Smooth muscle cell (in vitro differentiated cells): ENCODE data around the gene ANKRD13D. TPM values are rescaled to one million over a fixed set of nuclear protein-coding genes. Genes with fewer than 3 reads are reported as not detected.
"Not testable (repeated sequence)": the region's sequence is repeated elsewhere in the genome, so short reads cannot be mapped to it uniquely, and the experiment has no call there.

Experiments
- DNase-seq: peaks from one replicate; lab custom pipeline; 2025; ENCODE audit not compliant: unreplicated experiment; lab: John Stamatoyannopoulos, UW
- H2AFZ ChIP-seq: fragments of 200-600 bp; sonication (generic); 2 replicates; pipeline ENCODE4 v1.6.0; 2016; ENCODE audit warnings: antibody characterized with exemption, low read depth, mild to moderate bottlenecking
- H3F3A ChIP-seq: fragments of 200-600 bp; sonication (generic); 2 replicates; pipeline ENCODE4 v1.6.0; 2017; ENCODE audit warnings: antibody characterized with exemption, low read depth
- H3K27ac ChIP-seq: fragments of 200-600 bp; sonication (generic); 2 replicates; pipeline ENCODE4 v1.5.1; 2016; ENCODE audit warnings: low read depth, mild to moderate bottlenecking
- H3K27me3 ChIP-seq: fragments of 200-600 bp; sonication (generic); 2 replicates; pipeline ENCODE4 v1.6.1; 2016; ENCODE audit warnings: low read depth, mild to moderate bottlenecking
- H3K36me3 ChIP-seq: fragments of 200-600 bp; sonication (generic); 2 replicates; pipeline ENCODE4 v1.5.1; 2016; ENCODE audit warnings: low read depth
- H3K4me1 ChIP-seq: fragments of 200-600 bp; sonication (generic); 2 replicates; pipeline ENCODE4 v1.5.1; 2016; ENCODE audit warnings: low read depth
- H3K4me2 ChIP-seq: fragments of 200-600 bp; sonication (generic); 2 replicates; pipeline ENCODE4 v1.6.0; 2016; ENCODE audit warnings: mild to moderate bottlenecking
- H3K4me3 ChIP-seq: fragments of 200-600 bp; sonication (generic); 2 replicates; pipeline ENCODE4 v1.5.1; 2016; ENCODE audit warnings: mild to moderate bottlenecking
- H3K79me2 ChIP-seq: fragments of 200-600 bp; sonication (generic); 2 replicates; pipeline ENCODE4 v1.6.0; 2016; ENCODE audit warnings: low read depth, mild to moderate bottlenecking
- H3K9ac ChIP-seq: fragments of 200-600 bp; sonication (generic); 2 replicates; pipeline ENCODE4 v1.6.0; 2016; ENCODE audit warnings: low read depth
- H3K9me3 ChIP-seq: fragments of 200-600 bp; sonication (generic); replicated peaks from 2 replicates; pipeline ENCODE4 v1.5.1; 2016; ENCODE audit warnings: low read depth
- H4K20me1 ChIP-seq: fragments of 200-600 bp; sonication (generic); 2 replicates; pipeline ENCODE4 v1.6.0; 2016; ENCODE audit warnings: low read depth
- WGBS: methylation state at CpG from one replicate; pipeline ENCODE4 v1.1.7; 2016; ENCODE audit warnings: low lambda C conversion rate; 5-methylcytosine and 5-hydroxymethylcytosine counted together
- polyA plus RNA-seq: library from polyadenylated mRNA; unstranded; fragments of >200 nt; fragmentation: Nextera tagmentation; extraction: Ambion mirVana; gene quantifications from 2 replicates; pipeline ENCODE4 v1.2.1, GENCODE V29; 2016
- total RNA-seq: library from RNA; depleted of rRNA; stranded (reverse); fragments of >200 nt; gene quantifications from 2 replicates; pipeline ENCODE4 v1.2.3, GENCODE V29; 2014
- TF ChIP-seq, protein P1 (sequence below): fragments of 200-600 bp; sonication (generic); IDR thresholded peaks from 2 replicates; pipeline ENCODE4 v1.5.1; 2017; ENCODE audit warnings: borderline replicate concordance, mild to moderate bottlenecking, antibody characterized with exemption; ENCODE audit not compliant: insufficient read depth, poor library complexity, severe bottlenecking

ANKRD13D gene
- total and polyA plus RNA-seq, 2 experiments from 2014 or later, result 34.7 to 52.0 TPM

GRCh38 chr11:67256477-67257135, 32.5 kb upstream of the ANKRD13D start:
- Histone ChIP-seq H3K4me2 (no peak overlapping the region), H3K27me3 (no peaks in the 10 kb centered on the region), H2AFZ (no peak overlapping the region), H3K79me2 (no peaks in the 10 kb centered on the region), H3K36me3 (peaks cover 9% of the 10 kb centered on the region), H3K9me3 (no peaks in the 10 kb centered on the region), H3K4me3 (no peak overlapping the region), H4K20me1 (peaks cover 16% of the 10 kb centered on the region), H3F3A (peaks cover 11% of the 10 kb centered on the region), H3K9ac (no peak overlapping the region), H3K4me1 (no peaks in the 10 kb centered on the region), H3K27ac (no peak overlapping the region)
- TF ChIP-seq, protein P1, sequence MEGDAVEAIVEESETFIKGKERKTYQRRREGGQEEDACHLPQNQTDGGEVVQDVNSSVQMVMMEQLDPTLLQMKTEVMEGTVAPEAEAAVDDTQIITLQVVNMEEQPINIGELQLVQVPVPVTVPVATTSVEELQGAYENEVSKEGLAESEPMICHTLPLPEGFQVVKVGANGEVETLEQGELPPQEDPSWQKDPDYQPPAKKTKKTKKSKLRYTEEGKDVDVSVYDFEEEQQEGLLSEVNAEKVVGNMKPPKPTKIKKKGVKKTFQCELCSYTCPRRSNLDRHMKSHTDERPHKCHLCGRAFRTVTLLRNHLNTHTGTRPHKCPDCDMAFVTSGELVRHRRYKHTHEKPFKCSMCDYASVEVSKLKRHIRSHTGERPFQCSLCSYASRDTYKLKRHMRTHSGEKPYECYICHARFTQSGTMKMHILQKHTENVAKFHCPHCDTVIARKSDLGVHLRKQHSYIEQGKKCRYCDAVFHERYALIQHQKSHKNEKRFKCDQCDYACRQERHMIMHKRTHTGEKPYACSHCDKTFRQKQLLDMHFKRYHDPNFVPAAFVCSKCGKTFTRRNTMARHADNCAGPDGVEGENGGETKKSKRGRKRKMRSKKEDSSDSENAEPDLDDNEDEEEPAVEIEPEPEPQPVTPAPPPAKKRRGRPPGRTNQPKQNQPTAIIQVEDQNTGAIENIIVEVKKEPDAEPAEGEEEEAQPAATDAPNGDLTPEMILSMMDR, result no peak
- DNase-seq, result no peak
- 93% methylated on average over 5 of the region's 5 CpGs for WGBS

GRCh38 chr11:67260406-67260805, 28.7 kb upstream of the ANKRD13D start:
- Histone ChIP-seq H3F3A (peaks cover 12% of the 10 kb centered on the region), H2AFZ (no peak overlapping the region), H3K4me3 (no peak overlapping the region), H3K27me3 (no peaks in the 10 kb centered on the region), H3K9ac (no peak overlapping the region), H3K79me2 (no peaks in the 10 kb centered on the region), H3K27ac (no peak overlapping the region), H3K4me2 (no peak overlapping the region), H3K4me1 (no peaks in the 10 kb centered on the region), H3K36me3 (no peaks in the 10 kb centered on the region), H4K20me1 (peaks cover 8% of the 10 kb centered on the region), H3K9me3 (no peaks in the 10 kb centered on the region)
- WGBS, result 96% methylated on average over 6 of the region's 6 CpGs
- TF ChIP-seq, protein P1, result no peak
- no peak for DNase-seq

DNA sequence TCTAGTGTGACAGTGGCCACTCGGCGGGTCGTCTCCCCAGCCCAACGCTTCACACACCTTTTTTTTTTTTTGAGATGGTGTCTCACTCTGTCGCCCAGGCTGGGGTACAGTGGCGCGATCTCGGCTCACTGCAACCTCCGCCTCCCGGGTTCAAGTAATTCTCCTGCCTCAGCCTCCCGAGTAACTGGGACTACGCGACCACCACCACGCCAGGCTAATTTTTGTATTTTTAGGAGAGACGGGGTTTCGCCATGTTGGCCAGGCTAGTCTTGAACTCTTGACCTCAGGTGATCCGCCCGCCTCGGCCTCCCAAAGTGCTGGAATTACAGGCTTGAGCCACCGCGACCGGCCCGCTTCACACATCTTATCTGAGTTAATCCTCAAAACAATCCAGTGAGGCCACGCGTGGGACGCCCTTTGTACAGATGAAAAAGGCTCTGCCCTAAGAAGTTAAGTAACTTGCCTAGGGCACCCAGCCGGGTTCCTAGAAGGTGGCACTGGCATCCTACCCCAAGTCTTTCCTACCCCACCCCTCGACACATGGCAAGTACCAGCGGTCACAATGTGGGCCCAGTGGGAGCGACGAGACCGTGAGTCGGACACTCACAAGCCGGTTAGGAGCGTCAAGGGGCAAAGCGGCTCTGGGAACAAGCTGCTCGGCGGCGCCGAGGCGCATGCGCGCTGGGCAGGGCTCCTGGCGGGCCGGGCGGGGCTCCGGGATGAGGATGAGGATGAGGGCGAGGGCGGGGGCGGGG, 28.0 kb upstream of the ANKRD13D start:
- not testable (repeated sequence) for H3K4me1 ChIP-seq, H4K20me1 ChIP-seq, H3K9me3 ChIP-seq, H3K79me2 ChIP-seq, H2AFZ ChIP-seq, H3K27me3 ChIP-seq, H3K9ac ChIP-seq, H3K27ac ChIP-seq, H3K36me3 ChIP-seq
- 36% methylated on average over 50 of the region's 50 CpGs for WGBS
- Histone ChIP-seq H3F3A (peaks cover 12% of the 10 kb centered on the region), H3K4me2 (peak overlapping the region; percentile 87), H3K4me3 (peak overlapping the region; percentile 46)
- peak; percentile 29 for DNase-seq

GRCh38 chr11:67261640-67261945, 27.5 kb upstream of the ANKRD13D start:
- H3K27ac ChIP-seq, result no peak overlapping the region
- no peak overlapping the region for H2AFZ ChIP-seq
- H3K79me2 ChIP-seq, result peaks cover 6% of the 10 kb centered on the region
- peaks cover 12% of the 10 kb centered on the region for H3F3A ChIP-seq
- no peaks in the 10 kb centered on the region for H3K9me3 ChIP-seq
- H4K20me1 ChIP-seq, result no peaks in the 10 kb centered on the region
- H3K9ac ChIP-seq, result no peak overlapping the region
- TF ChIP-seq, protein P1, result no peak
- H3K4me2 ChIP-seq, result peak overlapping the region; percentile 87
- H3K27me3 ChIP-seq, result no peaks in the 10 kb centered on the region
- H3K4me3 ChIP-seq, result peak overlapping the region; percentile 46
- H3K4me1 ChIP-seq, result no peaks in the 10 kb centered on the region
- WGBS, result 11% methylated on average over 16 of the region's 18 CpGs
- DNase-seq, result no peak
- H3K36me3 ChIP-seq, result no peaks in the 10 kb centered on the region
